Stomach (tissue), 9 donors: ENCODE data around the gene ODC1. TPM values are rescaled to one million over a fixed set of nuclear protein-coding genes. Genes with fewer than 3 reads are reported as not detected.

Experiments used
- DNase-seq, 2 donors: peaks; one replicate each; pipeline versions ENCODE4 v3.0.0 to v3.0.0-alpha.2; 2013 to 2019
- H3K27ac ChIP-seq, 5 donors: fragments of 200-600 bp in 4 of 5; sonication (generic) in 4 of 5; one replicate each; pipeline ENCODE4 v1.5.1; 2013 to 2019; ENCODE audit warnings: mild to moderate bottlenecking in 1 of 5, moderate library complexity in 1 of 5
- H3K27me3 ChIP-seq, 3 donors: fragments of 200-600 bp; sonication (generic); one replicate each; pipeline ENCODE4 v1.5.1; 2017 to 2019; ENCODE audit warnings: mixed run types in 1 of 3
- H3K36me3 ChIP-seq, 4 donors: fragments of 200-600 bp; sonication (generic); 1 replicate in 3 of 4; 2 replicates in 1 of 4; pipeline ENCODE4 v1.5.1; 2016 to 2019
- H3K4me1 ChIP-seq, 4 donors: fragments of 200-600 bp; sonication (generic); one replicate each; pipeline ENCODE4 v1.5.1; 2016 to 2019
- H3K4me3 ChIP-seq, 4 donors: fragments of 200-600 bp; sonication (generic) in 3 of 4; one replicate each; pipeline ENCODE4 v1.5.1; 2016 to 2019; ENCODE audit warnings: mild to moderate bottlenecking in 1 of 4
- H3K9me3 ChIP-seq, 4 donors: fragments of 200-600 bp; sonication (generic); one replicate each; pipeline ENCODE4 v1.5.1; 2016 to 2019
- EP300 ChIP-seq: sonication (generic); formaldehyde crosslinking; IDR thresholded peaks from one replicate; pipeline ENCODE4 v1.6.1; 2017; ENCODE audit warnings: antibody characterized with exemption
- POLR2A ChIP-seq, 4 donors: fragments of 450-650 bp; IDR thresholded peaks; one replicate each; pipeline ENCODE4 v1.6.1; 2016; ENCODE audit warnings: antibody characterized with exemption in 4 of 4, control low read depth in 2 of 4, mild to moderate bottlenecking in 1 of 4, moderate library complexity in 1 of 4
- POLR2AphosphoS5 ChIP-seq, 3 donors: sonication (generic); formaldehyde crosslinking; IDR thresholded peaks; one replicate each; pipeline ENCODE4 v1.6.1; 2016; ENCODE audit warnings: antibody characterized with exemption in 3 of 3
- WGBS, 5 donors: extraction: QIAGEN DNeasy Blood & Tissue Kit in 3 of 5; methylation state at CpG; one replicate each; pipeline versions ENCODE4 v1.1.5 to v1.1.7; 2013 to 2018; 5-methylcytosine and 5-hydroxymethylcytosine counted together
- intact Hi-C: fragments of 100-400 bp; cut with DNase I; formaldehyde crosslinking; loops from one replicate; pipeline ENCODE4 v1.15.1; 2023; ENCODE audit warnings: low total_unique reads
- polyA plus RNA-seq, 3 donors: library from polyadenylated mRNA; stranded (reverse); fragments of 200-250 nt; gene quantifications; one replicate each; pipeline ENCODE4 v1.2.3, GENCODE V29; 2013
- total RNA-seq, 5 donors: library from RNA; depleted of rRNA; stranded (reverse); fragments of >200 nt; gene quantifications; one replicate each; pipeline versions ENCODE4 v1.1.0 to v1.2.3, GENCODE V29; 2014 to 2016
- TF ChIP-seq, protein P1 (sequence below), 7 experiments: fragments of 450-650 bp in 4 of 7; fragments of 200-600 bp in 3 of 7; sonication (generic) in 3 of 7; IDR thresholded peaks; one replicate each; pipeline ENCODE4 v1.5.1; 2016 to 2019; ENCODE audit warnings: antibody characterized with exemption in 7 of 7, control low read depth in 2 of 7, mild to moderate bottlenecking in 1 of 7
- donor health status: healthy with polysubstance abuse.
- donor health status: Bipolar disorder and iron deficiency.
- donor health status: healthy.

ODC1 gene
- total and polyA plus RNA-seq, 8 donors: 32.2 to 148 (median 49.8) TPM

DNA sequence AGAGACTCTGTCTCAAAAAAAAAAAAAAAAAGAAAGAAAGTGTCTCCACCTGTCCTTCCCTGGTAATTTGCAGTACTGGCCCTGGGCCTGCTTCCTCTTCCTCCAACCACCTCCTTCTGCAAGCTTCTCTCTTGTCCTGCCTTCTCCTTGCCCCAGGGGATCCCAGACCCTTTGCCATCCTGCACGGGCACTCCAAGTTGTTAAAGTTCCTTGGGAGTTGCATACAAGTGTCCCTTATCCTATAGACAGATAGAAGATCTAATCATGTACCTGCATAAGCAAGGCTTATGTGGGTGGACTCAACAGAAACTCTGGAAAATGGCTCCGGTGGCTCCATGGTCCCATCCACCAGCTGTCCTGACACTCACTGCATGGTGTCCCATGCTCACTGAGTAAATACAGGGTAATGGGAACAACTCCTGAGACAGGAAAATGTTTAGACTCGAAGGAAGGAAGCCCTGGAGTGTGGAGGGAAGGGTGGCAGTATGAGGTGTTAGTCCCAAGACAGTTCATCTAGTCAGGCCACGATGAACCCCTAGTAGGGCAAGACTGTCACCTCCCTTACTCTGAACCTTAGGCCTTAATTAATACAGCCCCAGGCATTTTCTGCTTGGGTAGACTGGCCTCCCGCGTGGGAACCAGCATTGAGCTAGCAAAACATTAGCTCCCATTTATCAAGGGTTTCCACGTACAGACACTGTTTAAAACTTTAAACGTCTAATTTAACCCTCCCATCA is 17.1 kb downstream of the ODC1 start:
- peaks cover 0 to 14% (median 0%) of the 10 kb centered on the region in 3 donors for H3K27me3 ChIP-seq
- no peaks in the 10 kb centered on the region for H3K9me3 ChIP-seq
- H3K4me1 ChIP-seq: peaks cover 14 to 36% (median 22%) of the 10 kb centered on the region in 4 donors
- H3K27ac ChIP-seq: no peak overlapping the region
- DNase-seq: no peak
- WGBS, 5 donors: 77 to 83% (median 79%) methylated on average over 8 of the region's 8 CpGs
- intact Hi-C loops: loop anchor here (5.0 kb wide), 2 partner anchors 309 to 359 kb away; partner anchors contain the start of gene RRM2
- H3K36me3 ChIP-seq: peaks cover 14 to 24% (median 23%) of the 10 kb centered on the region in 4 donors
- no peak overlapping the region for H3K4me3 ChIP-seq
- no peak for TF ChIP-seq POLR2A (IDR thresholded peaks at IDR 0.05)
- TF ChIP-seq EP300: no peak
- TF ChIP-seq, protein P1, sequence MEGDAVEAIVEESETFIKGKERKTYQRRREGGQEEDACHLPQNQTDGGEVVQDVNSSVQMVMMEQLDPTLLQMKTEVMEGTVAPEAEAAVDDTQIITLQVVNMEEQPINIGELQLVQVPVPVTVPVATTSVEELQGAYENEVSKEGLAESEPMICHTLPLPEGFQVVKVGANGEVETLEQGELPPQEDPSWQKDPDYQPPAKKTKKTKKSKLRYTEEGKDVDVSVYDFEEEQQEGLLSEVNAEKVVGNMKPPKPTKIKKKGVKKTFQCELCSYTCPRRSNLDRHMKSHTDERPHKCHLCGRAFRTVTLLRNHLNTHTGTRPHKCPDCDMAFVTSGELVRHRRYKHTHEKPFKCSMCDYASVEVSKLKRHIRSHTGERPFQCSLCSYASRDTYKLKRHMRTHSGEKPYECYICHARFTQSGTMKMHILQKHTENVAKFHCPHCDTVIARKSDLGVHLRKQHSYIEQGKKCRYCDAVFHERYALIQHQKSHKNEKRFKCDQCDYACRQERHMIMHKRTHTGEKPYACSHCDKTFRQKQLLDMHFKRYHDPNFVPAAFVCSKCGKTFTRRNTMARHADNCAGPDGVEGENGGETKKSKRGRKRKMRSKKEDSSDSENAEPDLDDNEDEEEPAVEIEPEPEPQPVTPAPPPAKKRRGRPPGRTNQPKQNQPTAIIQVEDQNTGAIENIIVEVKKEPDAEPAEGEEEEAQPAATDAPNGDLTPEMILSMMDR (IDR thresholded peaks at IDR 0.05): no peak
- no peak for TF ChIP-seq POLR2AphosphoS5 (IDR thresholded peaks at IDR 0.05)

DNA sequence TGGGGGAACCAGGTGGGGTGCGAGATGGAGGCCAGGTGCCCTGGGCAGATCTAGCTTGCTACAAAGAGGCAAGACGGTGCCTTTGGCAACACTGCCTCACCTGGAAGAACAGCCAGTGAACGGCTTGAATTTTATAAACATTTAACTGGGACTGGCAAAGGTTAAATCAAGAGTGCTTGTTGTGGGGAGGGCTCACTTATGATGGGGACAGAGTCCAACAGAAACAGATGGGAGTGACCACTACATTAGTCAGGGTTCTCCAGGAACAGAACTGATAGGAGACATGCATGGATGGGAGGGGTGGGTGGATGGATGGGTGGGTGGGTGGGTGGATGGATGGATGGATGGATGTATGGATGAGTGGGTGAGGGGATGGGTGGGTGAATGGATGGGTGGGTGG is 19.2 kb downstream of the ODC1 start:
- TF ChIP-seq, protein P1 (IDR thresholded peaks at IDR 0.05): no peak
- TF ChIP-seq POLR2AphosphoS5 (IDR thresholded peaks at IDR 0.05): no peak
- TF ChIP-seq POLR2A (IDR thresholded peaks at IDR 0.05): no peak
- TF ChIP-seq EP300: no peak
- DNase-seq: no peak
- Histone ChIP-seq H3K9me3 (no peaks in the 10 kb centered on the region), H3K4me3 (no peak overlapping the region), H3K27me3 (peaks cover 0 to 14% (median 0%) of the 10 kb centered on the region in 3 donors), H3K27ac (no peak overlapping the region), H3K36me3 (peaks cover 29 to 46% (median 45%) of the 10 kb centered on the region in 4 donors), H3K4me1 (peaks cover 7 to 24% (median 15%) of the 10 kb centered on the region in 4 donors)
- WGBS, 5 donors: 73 to 80% (median 76%) methylated on average over 3 of the region's 3 CpGs
- intact Hi-C loops: loop anchor here (10.0 kb wide), 1 partner anchor 284 kb away; no protein-coding TSS in a partner anchor

DNA sequence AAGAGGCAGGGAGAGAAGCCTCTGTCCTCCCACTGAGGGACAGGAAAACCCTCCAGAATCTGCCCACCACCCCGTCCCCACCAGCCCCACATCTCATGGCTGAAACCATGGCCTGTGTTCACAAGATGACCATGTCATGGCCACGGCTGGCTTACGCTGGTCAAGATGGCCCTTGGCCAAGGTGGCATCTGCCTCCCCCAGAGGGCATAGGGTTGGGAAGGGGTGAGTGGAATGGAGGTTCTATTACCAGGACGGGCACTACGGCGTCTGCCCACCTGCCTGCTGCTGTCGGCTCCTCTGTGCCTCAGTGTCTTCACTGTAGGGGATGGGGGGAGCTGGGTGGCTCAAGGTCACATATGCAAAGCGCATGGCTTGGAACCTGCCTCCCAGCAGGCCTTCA is 19.8 kb downstream of the ODC1 start:
- Histone ChIP-seq H3K27ac (no peak overlapping the region), H3K36me3 (peaks cover 31 to 51% (median 50%) of the 10 kb centered on the region in 4 donors), H3K27me3 (peaks cover 0 to 14% (median 0%) of the 10 kb centered on the region in 3 donors), H3K4me3 (no peak overlapping the region), H3K9me3 (no peaks in the 10 kb centered on the region), H3K4me1 (peaks cover 7 to 24% (median 15%) of the 10 kb centered on the region in 4 donors)
- DNase-seq: no peak
- intact Hi-C loops: loop anchor here (10.0 kb wide), 1 partner anchor 284 kb away; no protein-coding TSS in a partner anchor
- WGBS, 5 donors: 96 to 99% (median 97%) methylated on average over 7 to 8 of the region's 8 CpGs
- TF ChIP-seq EP300 (no peak), POLR2AphosphoS5 (IDR thresholded peaks at IDR 0.05) (no peak), POLR2A (IDR thresholded peaks at IDR 0.05) (no peak)
- TF ChIP-seq, protein P1 (IDR thresholded peaks at IDR 0.05): no peak

DNA sequence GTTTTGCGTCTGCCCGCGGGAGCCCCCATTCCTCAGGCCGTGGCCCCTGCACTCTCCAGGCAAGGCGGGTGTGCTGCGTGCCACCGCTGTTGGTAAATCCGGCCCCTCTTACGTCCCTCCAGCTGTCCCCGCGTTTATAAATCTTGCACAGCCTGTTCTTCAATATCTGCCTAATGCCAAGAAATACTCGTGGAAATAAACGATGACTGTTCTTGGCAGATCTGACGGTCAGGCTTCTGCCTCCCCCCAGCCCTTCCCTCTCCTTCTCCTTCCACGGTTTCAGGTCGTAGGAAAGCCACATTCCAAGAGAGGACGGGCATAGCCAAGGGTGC is 20.5 kb downstream of the ODC1 start:
- Histone ChIP-seq H3K27ac (no peak overlapping the region), H3K27me3 (peaks cover 0 to 10% (median 0%) of the 10 kb centered on the region in 3 donors), H3K4me1 (peaks cover 7 to 19% (median 12%) of the 10 kb centered on the region in 4 donors), H3K36me3 (peaks cover 38 to 59% (median 58%) of the 10 kb centered on the region in 4 donors), H3K9me3 (no peaks in the 10 kb centered on the region), H3K4me3 (no peak overlapping the region)
- 69 to 76% (median 70%) methylated on average over 17 of the region's 17 CpGs for WGBS, 5 donors
- intact Hi-C loops: loop anchor here (10.0 kb wide), 1 partner anchor 283 kb away; no protein-coding TSS in a partner anchor
- TF ChIP-seq POLR2AphosphoS5 (IDR thresholded peaks at IDR 0.05) (no peak), EP300 (no peak), POLR2A (IDR thresholded peaks at IDR 0.05) (no peak)
- TF ChIP-seq, protein P1 (IDR thresholded peaks at IDR 0.05): no peak
- no peak for DNase-seq
